Retinal pigment epithelial cell (primary cell): ENCODE measurements around the gene RAMACL.

Experiments used
- DNase-seq: peaks from one replicate; pipeline ENCODE4 v3.0.0-alpha.2; 2010; ENCODE audit warnings: low read depth
- H3K4me3 ChIP-seq: 2 replicates; pipeline ENCODE4 v1.5.1; 2011; ENCODE audit warnings: mild to moderate bottlenecking, low read length, control low read depth, moderate library complexity
- TF ChIP-seq, protein P1 (sequence below): conservative IDR thresholded peaks from 2 replicates; pipeline ENCODE4 v1.5.1; 2011; ENCODE audit warnings: low read depth, low read length, control low read depth, inconsistent platforms

The RAMACL gene

DNA sequence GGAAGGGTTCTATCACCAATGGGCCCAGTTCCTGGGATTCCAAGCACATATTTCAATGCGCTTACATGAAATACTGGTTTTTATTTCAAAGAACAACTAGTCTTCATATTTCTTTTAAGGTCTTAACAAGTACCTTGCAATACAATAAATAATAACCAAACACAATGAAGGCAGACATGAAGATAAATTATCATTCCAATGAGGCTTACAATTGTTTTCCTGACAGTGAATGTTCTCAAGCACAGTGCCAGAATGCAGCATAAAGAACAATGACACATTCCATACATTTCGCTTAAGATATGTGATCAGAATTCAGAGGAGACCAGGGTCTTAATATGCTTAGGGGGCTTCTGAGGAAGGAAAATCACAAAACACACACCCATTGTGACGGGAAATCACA is 26.3 kb downstream of the RAMACL start:
- H3K4me3 ChIP-seq: no peak overlapping the region
- no peak for DNase-seq
- TF ChIP-seq, protein P1, sequence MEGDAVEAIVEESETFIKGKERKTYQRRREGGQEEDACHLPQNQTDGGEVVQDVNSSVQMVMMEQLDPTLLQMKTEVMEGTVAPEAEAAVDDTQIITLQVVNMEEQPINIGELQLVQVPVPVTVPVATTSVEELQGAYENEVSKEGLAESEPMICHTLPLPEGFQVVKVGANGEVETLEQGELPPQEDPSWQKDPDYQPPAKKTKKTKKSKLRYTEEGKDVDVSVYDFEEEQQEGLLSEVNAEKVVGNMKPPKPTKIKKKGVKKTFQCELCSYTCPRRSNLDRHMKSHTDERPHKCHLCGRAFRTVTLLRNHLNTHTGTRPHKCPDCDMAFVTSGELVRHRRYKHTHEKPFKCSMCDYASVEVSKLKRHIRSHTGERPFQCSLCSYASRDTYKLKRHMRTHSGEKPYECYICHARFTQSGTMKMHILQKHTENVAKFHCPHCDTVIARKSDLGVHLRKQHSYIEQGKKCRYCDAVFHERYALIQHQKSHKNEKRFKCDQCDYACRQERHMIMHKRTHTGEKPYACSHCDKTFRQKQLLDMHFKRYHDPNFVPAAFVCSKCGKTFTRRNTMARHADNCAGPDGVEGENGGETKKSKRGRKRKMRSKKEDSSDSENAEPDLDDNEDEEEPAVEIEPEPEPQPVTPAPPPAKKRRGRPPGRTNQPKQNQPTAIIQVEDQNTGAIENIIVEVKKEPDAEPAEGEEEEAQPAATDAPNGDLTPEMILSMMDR: no peak

DNA sequence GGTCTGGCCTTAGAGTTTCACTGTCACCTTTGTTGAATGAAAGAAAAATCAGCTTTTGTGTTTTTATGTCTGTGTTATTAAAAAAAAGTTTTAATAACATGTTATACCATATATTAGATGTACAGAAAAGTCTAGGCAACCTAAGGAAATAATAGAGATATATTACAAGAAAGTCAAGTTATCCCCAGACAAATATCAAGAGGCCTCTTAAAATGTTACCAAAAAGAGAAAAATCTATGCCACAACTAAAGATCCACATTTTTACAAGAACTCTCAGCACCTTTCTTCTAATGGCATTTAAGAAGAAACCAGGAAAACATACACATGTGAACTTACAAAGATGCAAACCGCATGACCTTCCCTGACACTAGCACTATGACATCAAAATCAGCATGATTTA is 26.8 kb downstream of the RAMACL start:
- TF ChIP-seq, protein P1: no peak
- DNase-seq: no peak
- no peak overlapping the region for H3K4me3 ChIP-seq

DNA sequence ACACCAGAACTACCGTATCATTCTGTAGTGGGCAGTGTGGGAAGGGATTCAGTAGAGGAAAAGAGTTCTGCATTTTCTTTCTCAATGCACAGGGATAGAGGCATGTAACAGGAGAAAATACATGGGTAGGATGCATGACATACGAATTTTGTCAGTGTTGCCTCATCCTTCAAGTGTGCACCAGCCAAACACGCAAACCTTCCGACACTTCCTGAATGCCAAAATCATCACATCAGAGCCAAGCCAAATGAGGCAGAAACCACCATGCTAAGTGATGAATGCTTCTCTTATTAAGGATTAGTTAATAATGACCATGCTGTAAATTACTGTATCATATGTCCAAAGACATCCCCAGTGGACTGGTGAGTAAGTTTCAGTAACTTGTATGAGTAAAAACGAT is 27.3 kb downstream of the RAMACL start:
- TF ChIP-seq, protein P1: no peak
- H3K4me3 ChIP-seq: no peak overlapping the region
- no peak for DNase-seq

DNA sequence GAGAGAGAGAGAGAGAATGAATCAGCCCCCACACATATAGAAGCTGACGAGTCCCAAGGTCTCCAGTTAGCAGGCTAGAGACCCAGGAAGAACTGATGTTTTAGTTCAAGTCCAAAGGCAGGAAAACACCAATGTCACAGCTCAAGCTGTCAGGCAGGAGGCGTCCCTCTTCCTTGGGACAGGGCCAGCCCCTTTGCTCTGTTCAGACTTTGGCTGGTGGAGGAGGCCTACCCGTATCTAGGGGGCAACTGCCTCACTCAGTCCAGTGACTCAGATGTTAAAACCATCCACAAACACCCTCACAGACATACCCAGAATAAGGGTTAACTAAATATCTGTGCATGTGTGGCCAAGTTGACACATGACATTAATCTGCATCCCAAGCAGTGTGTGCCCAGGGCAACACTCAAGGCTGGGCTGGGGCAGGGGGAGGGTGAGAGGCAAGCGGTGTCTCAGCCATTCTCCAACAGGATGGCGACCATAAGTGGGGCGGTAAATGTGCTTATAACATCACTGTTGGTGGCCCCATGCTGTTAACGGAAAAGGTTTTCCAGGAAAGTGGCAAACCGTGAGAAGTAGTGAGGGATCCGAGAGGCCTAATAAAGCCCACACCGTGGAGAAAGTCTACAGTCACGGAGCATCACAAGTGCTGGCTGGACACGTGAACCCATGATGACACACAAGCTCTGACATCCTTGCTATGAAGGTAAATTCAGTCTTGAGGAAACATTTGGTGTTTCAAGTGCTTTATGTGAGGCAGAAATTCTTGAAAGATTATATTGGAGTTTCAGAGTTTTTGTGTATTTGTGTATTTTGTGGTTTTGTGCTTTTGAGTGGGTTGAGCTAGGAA is 28.1 kb downstream of the RAMACL start:
- TF ChIP-seq, protein P1: no peak
- no peak overlapping the region for H3K4me3 ChIP-seq
- no peak for DNase-seq

DNA sequence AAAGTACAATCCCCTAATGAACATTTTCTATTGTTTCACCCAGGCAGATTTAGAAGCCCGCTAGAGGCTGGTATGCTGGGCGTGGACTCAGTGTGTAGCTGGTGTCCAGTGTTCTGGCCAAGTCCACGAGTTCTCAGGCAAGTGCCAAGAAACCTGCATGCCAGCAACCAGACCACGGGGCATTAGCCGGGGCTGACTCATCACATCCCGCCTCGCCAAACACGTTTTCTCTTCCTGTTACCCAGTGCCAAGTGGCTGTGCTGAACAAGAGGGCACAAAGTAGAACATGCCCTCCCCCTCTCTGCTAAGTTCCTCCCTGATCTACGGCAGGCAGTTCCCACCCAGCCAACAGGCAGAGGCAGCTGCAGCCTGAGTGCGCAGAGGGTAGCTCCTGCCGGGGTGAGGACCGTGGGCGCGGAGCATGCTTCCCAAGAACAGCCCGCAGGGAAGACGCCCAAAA is 29.6 kb downstream of the RAMACL start:
- no peak overlapping the region for H3K4me3 ChIP-seq
- peak; percentile 100 for DNase-seq

DNA sequence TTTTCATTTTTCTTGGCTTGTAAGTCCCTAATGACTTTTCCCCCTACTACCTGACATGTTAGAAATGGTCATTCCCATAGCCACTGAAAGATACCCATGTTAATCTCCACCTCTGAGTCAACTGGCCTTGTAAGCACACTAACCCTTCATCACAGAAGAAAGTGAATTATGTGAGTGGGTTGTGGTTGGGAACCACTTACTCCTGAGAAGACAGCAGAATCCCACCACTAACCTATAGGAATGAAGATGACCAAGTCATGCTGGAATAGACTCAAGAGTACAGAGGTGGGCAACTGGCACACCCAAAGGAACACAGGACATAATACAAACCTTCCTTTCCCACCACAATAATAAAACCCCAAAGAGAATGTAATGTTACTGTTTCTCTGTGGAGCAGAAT is 30.1 kb downstream of the RAMACL start:
- no peak overlapping the region for H3K4me3 ChIP-seq
- TF ChIP-seq, protein P1: no peak
- no peak for DNase-seq

More for the DNA sequence above, 29.6 kb downstream of the RAMACL start:
- TF ChIP-seq, protein P1: peak; percentile 15

DNA sequence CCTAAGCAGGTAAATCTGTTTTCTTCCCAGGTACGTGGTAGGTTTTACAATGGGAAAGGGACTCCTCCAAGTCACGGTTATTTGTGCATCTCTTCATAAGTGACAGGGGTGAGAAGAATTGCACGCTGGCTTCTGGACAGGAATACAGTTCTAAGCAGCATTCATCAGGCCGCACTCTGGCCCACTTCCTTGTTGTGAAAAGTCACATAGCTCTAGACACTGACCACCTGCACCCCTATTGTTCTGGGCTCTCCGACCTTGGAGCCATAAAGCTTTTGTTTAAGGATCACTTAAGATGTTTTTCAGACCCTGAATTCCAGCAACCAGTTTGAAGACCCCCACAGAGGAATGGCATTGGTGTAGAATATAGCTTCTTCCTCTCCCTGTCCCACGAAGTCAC is 31.4 kb downstream of the RAMACL start:
- H3K4me3 ChIP-seq: no peak overlapping the region
- DNase-seq: no peak
- TF ChIP-seq, protein P1: no peak
